GM12878 (cell line): ENCODE data around the gene PHOX2A. TPM values are rescaled to one million over a fixed set of nuclear protein-coding genes. Genes with fewer than 3 reads are reported as not detected.

Source experiments
- ATAC-seq: fragments of 200-7000 bp; cut with Tn5 transposase; 3 replicates; pipeline ENCODE4 v1.9.1; 2020; ENCODE audit warnings: mild to moderate bottlenecking, moderate library complexity
- BruUV-seq: library from RNA; stranded (reverse); fragments of 400-500 nt; replicated peaks from 2 replicates; lab custom pipeline; 2021; lab: Mats Ljungman, UMichigan
- CTCF ChIA-PET: fragments of 300-600 bp; sonication (Branson Sonifier 250); formaldehyde crosslinking; extraction: SDS; loops from one replicate; lab custom pipeline; 2021; ENCODE audit warnings: inconsistent platforms; lab: Yijun Ruan, JAX
- POLR2A ChIA-PET: fragments of 350-600 bp; formaldehyde crosslinking; extraction: SDS; loops from one replicate; lab custom pipeline; 2021; ENCODE audit warnings: inconsistent platforms; lab: Charles Lee
- RAD21 ChIA-PET: fragments of 300-600 bp; sonication (Branson Sonifier 250); formaldehyde crosslinking; loops from one replicate; lab custom pipeline; 2023; ENCODE audit warnings: antibody characterized with exemption; ENCODE audit not compliant: unreplicated experiment; lab: Charles Lee
- SMC1A ChIA-PET: fragments of 300-600 bp; sonication (Branson Sonifier 250); formaldehyde crosslinking; loops from one replicate; lab custom pipeline; 2023; ENCODE audit not compliant: unreplicated experiment, uncharacterized antibody; lab: Charles Lee
- DNase-seq: peaks from one replicate; pipeline ENCODE4 v3.0.0-alpha.2; 2011; ENCODE audit warnings: low read depth, low spot score
- FAIRE-seq: peaks from 3 replicates; lab custom pipeline; 2011; peaks lifted over from hg19 to GRCh38; lab: Jason Lieb, UNC
- H2AFZ ChIP-seq: 2 replicates; pipeline ENCODE4 v1.6.0; 2011; ENCODE audit warnings: low read depth, low read length, control low read depth; ENCODE audit not compliant: control insufficient read depth
- H3K27ac ChIP-seq: 2 replicates; pipeline ENCODE4 v1.5.1; 2011; ENCODE audit warnings: control low read depth; ENCODE audit not compliant: control insufficient read depth, insufficient read depth
- H3K27me3 ChIP-seq, 2 experiments: replicated peaks in 1 of 2; 2 replicates each; pipeline versions ENCODE4 v1.6.0 to v1.6.1; 2011; ENCODE audit warnings: low read length in 1 of 2; ENCODE audit not compliant: control insufficient read depth in 2 of 2, insufficient read depth in 2 of 2
- H3K36me3 ChIP-seq, 2 experiments: 2 replicates each; pipeline ENCODE4 v1.5.1; 2011; ENCODE audit warnings: low read length in 1 of 2; ENCODE audit not compliant: control insufficient read depth in 2 of 2, insufficient read depth in 2 of 2
- H3K4me1 ChIP-seq: 2 replicates; pipeline ENCODE4 v1.6.1; 2011; ENCODE audit warnings: mild to moderate bottlenecking, low read length, moderate library complexity, mixed read lengths; ENCODE audit not compliant: control insufficient read depth, insufficient read depth
- H3K4me2 ChIP-seq: 2 replicates; pipeline ENCODE4 v1.6.0; 2011; ENCODE audit warnings: control low read depth; ENCODE audit not compliant: control insufficient read depth, insufficient read depth
- H3K4me3 ChIP-seq: fragments of 200-600 bp; sonication (generic); 2 replicates; pipeline ENCODE4 v1.5.1; 2016
- H3K79me2 ChIP-seq: 2 replicates; pipeline ENCODE4 v1.6.0; 2011; ENCODE audit warnings: low read length; ENCODE audit not compliant: control insufficient read depth, insufficient read depth
- H3K9ac ChIP-seq: 2 replicates; pipeline ENCODE4 v1.8.0; 2011; ENCODE audit warnings: low read length, control low read depth, mixed read lengths; ENCODE audit not compliant: control insufficient read depth, insufficient read depth
- H3K9me3 ChIP-seq: replicated peaks from 3 replicates; pipeline ENCODE4 v1.5.1; 2011; ENCODE audit warnings: mild to moderate bottlenecking, low read length; ENCODE audit not compliant: control insufficient read depth, insufficient read depth
- H4K20me1 ChIP-seq: 2 replicates; pipeline ENCODE4 v1.6.0; 2011; ENCODE audit not compliant: control insufficient read depth, insufficient read depth
- BACH1 ChIP-seq: fragments of 450-650 bp; IDR thresholded peaks from 2 replicates; pipeline ENCODE4 v1.6.1; 2017; ENCODE audit warnings: mild to moderate bottlenecking, borderline replicate concordance
- CBX5 ChIP-seq: sonication (generic); IDR thresholded peaks from 2 replicates; pipeline ENCODE4 v1.6.1; 2016; ENCODE audit warnings: low read depth, moderate library complexity, mild to moderate bottlenecking, inconsistent platforms
- EZH2 ChIP-seq: IDR thresholded peaks from 2 replicates; pipeline ENCODE4 v1.6.1; 2012; ENCODE audit warnings: low read depth, mild to moderate bottlenecking, control low read depth, inconsistent platforms, low read length, borderline replicate concordance; ENCODE audit not compliant: control insufficient read depth
- HDAC6 ChIP-seq: fragments of 200-600 bp; sonication (generic); IDR thresholded peaks from one replicate; pipeline ENCODE4 v1.8.0; 2017; ENCODE audit warnings: antibody characterized with exemption; ENCODE audit not compliant: unreplicated experiment
- JUNB ChIP-seq: IDR thresholded peaks from 2 replicates; pipeline ENCODE4 v1.6.1; 2016; ENCODE audit warnings: antibody characterized with exemption, mild to moderate bottlenecking
- MEF2B ChIP-seq: fragments of 450-650 bp; IDR thresholded peaks from 2 replicates; pipeline ENCODE4 v1.6.1; 2018; ENCODE audit warnings: mild to moderate bottlenecking, moderate library complexity; ENCODE audit not compliant: partially characterized antibody, poor library complexity, severe bottlenecking
- PAX5 ChIP-seq: IDR thresholded peaks from 2 replicates; pipeline ENCODE4 v1.6.1; 2011; ENCODE audit warnings: low read depth, low read length, borderline replicate concordance
- POLR2A ChIP-seq: IDR thresholded peaks from 2 replicates; pipeline ENCODE4 v1.6.1; 2011; ENCODE audit warnings: low read depth, mild to moderate bottlenecking, low read length
- POLR2AphosphoS5 ChIP-seq: IDR thresholded peaks from 2 replicates; pipeline ENCODE4 v1.6.1; 2011; ENCODE audit warnings: mild to moderate bottlenecking, low read length, inconsistent platforms
- WGBS: methylation state at CpG from one replicate; pipeline ENCODE4 v1.1.6; 2016; ENCODE audit warnings: low lambda C conversion rate; ENCODE audit not compliant: insufficient replicate concordance, insufficient coverage; ENCODE audit errors: missing lambda C conversion rate; 5-methylcytosine and 5-hydroxymethylcytosine counted together
- in situ Hi-C: fragments of 300-500 bp; cut with MboI; formaldehyde crosslinking; loops from 9 replicates; pipeline ENCODE4 v1.14.3; 2018; ENCODE audit warnings: mixed read lengths
- intact Hi-C: fragments of 100-400 bp; cut with micrococcal nuclease; formaldehyde crosslinking; loops from one replicate; pipeline ENCODE4 v1.14.2; 2022; ENCODE audit not compliant: unreplicated experiment
- polyA plus RNA-seq, 11 experiments: library from polyadenylated mRNA; depleted of rRNA in 4 of 11; unstranded in 6 of 11; stranded (reverse) in 5 of 11; fragments of >200 nt; fragmentation: Nextera tagmentation in 4 of 11; fragmentation: Illumina TruSeq in 1 of 11; extraction: Ambion mirVana in 4 of 11; extraction: Trizol in 1 of 11; gene quantifications; 1 replicate in 1 of 11; 2 replicates in 10 of 11; pipeline versions ENCODE4 v1.2.1 to v1.2.3, GENCODE V29; 2011 to 2016; ENCODE audit warnings: inconsistent platforms in 2 of 11, missing spikeins in 2 of 11, low read depth in 1 of 11
- total RNA-seq, 4 experiments: library from RNA; depleted of rRNA in 3 of 4; stranded (reverse); fragments of >200 nt in 3 of 4; fragmentation: Illumina TruSeq in 1 of 4; extraction: Trizol in 1 of 4; gene quantifications; 2 replicates each; pipeline versions ENCODE4 v1.2.1 to v1.2.3, GENCODE V29; 2013 to 2021
- TF ChIP-seq, protein P1 (sequence below): IDR thresholded peaks from 2 replicates; pipeline ENCODE4 v1.6.1; 2011; ENCODE audit warnings: borderline replicate concordance, low read depth, mild to moderate bottlenecking, moderate library complexity, low read length; ENCODE audit not compliant: insufficient read depth, poor library complexity, severe bottlenecking
- TF ChIP-seq, protein P2 (sequence below): fragments of 450-650 bp; IDR thresholded peaks from 2 replicates; pipeline ENCODE4 v1.6.1; 2017; ENCODE audit warnings: low read depth, mild to moderate bottlenecking, moderate library complexity

Gene PHOX2A
- total and polyA plus RNA-seq, 10 of the 15 experiments (the other 5 are each of a cell fraction or from before 2014, with no cell fraction given), result not detected

DNA sequence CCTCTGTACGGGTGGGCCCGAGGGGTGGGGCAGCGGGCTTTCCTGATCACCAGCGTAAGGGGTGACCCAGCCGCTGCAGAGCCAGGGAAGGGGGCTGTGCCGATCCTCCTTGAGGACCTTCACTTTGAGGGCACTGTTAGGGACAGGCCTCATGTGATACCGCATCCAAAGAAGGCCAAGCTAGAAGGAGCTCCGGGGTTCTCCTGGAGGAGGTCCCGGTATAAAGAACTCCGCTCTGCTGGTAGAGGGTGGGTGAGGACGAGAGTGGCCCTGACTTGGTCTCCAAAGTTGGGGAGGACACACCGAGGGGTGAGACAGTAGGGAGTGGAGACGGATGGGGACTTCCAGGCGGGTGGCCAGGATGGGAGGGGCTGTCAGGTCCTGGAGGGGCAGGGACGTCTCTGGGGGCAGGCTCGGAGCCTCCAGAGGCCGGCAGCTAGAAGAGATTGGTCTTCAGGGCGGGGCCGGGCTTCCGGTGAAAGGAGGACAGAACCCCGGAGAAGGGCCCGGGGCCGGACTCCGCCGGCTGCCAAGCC is 4.6 kb downstream of the PHOX2A start:
- intact Hi-C loops, result loop anchor here (2.0 to 5.0 kb wide), 2 partner anchors 173 to 191 kb away; no protein-coding TSS in a partner anchor
- ChIA-PET CTCF (interaction anchor here (0.8 to 1.2 kb wide), 3 partner anchors 13 to 192 kb away, joined by 3 to 4 read pairs (median 3); no protein-coding TSS in a partner anchor), POLR2A (interaction anchor here (0.5 to 0.6 kb wide), 2 partner anchors 13 to 218 kb away, joined by 3 to 5 read pairs; no protein-coding TSS in a partner anchor), RAD21 (interaction anchor here (1.0 kb wide), 2 partner anchors 16 to 192 kb away, joined by 3 to 4 read pairs; no protein-coding TSS in a partner anchor), SMC1A (no interaction called here)
- Histone ChIP-seq H3K79me2 (no peaks in the 10 kb centered on the region), H3K36me3 (peaks cover 0 to 6% of the 10 kb centered on the region in 2 experiments; a peak in 3 of 4 replicates), H3K9ac (no peak overlapping the region), H3K4me1 (peaks cover 4% of the 10 kb centered on the region), H4K20me1 (no peaks in the 10 kb centered on the region; the same call in 1 of the 2 replicates), H3K27me3 (peaks cover 5 to 11% of the 10 kb centered on the region in 2 experiments; a peak in 3 of 4 replicates), H3K27ac (no peak overlapping the region), H3K4me2 (peak overlapping the region; percentile 64), H2AFZ (no peak overlapping the region), H3K9me3 (no peaks in the 10 kb centered on the region; the same call in 2 of the 3 replicates), H3K4me3 (no peak overlapping the region; the same call in 1 of the 2 replicates)
- TF ChIP-seq, protein P1, sequence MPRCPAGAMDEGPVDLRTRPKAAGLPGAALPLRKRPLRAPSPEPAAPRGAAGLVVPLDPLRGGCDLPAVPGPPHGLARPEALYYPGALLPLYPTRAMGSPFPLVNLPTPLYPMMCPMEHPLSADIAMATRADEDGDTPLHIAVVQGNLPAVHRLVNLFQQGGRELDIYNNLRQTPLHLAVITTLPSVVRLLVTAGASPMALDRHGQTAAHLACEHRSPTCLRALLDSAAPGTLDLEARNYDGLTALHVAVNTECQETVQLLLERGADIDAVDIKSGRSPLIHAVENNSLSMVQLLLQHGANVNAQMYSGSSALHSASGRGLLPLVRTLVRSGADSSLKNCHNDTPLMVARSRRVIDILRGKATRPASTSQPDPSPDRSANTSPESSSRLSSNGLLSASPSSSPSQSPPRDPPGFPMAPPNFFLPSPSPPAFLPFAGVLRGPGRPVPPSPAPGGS, result peak; percentile 63
- TF ChIP-seq PAX5, result 0 out of 2 replicates have a peak, but pooled peaks have one; percentile 18
- no peak for TF ChIP-seq HDAC6
- 0 out of 2 replicates have a peak, but pooled peaks have one; percentile 28 for TF ChIP-seq EZH2
- no peak for TF ChIP-seq CBX5
- TF ChIP-seq BACH1, result 0 out of 2 replicates have a peak, but pooled peaks have one; percentile 40
- TF ChIP-seq MEF2B, result peak; percentile 38
- peak; percentile 37; the same call in 1 of the 2 replicates for TF ChIP-seq POLR2AphosphoS5
- TF ChIP-seq JUNB, result no peak
- TF ChIP-seq, protein P2, sequence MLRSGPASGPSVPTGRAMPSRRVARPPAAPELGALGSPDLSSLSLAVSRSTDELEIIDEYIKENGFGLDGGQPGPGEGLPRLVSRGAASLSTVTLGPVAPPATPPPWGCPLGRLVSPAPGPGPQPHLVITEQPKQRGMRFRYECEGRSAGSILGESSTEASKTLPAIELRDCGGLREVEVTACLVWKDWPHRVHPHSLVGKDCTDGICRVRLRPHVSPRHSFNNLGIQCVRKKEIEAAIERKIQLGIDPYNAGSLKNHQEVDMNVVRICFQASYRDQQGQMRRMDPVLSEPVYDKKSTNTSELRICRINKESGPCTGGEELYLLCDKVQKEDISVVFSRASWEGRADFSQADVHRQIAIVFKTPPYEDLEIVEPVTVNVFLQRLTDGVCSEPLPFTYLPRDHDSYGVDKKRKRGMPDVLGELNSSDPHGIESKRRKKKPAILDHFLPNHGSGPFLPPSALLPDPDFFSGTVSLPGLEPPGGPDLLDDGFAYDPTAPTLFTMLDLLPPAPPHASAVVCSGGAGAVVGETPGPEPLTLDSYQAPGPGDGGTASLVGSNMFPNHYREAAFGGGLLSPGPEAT, result no peak
- peak; percentile 66; the same call in 1 of the 2 replicates for TF ChIP-seq POLR2A
- no TSS peak for BruUV-seq
- DNase-seq, result no peak
- no peak for FAIRE-seq
- ATAC-seq, result peak; percentile 72
- in situ Hi-C loops, result no loop called here
- WGBS, result 33% methylated on average over 17 of the region's 25 CpGs
